ENCODE data around the gene FRY.

FRY gene

DNA sequence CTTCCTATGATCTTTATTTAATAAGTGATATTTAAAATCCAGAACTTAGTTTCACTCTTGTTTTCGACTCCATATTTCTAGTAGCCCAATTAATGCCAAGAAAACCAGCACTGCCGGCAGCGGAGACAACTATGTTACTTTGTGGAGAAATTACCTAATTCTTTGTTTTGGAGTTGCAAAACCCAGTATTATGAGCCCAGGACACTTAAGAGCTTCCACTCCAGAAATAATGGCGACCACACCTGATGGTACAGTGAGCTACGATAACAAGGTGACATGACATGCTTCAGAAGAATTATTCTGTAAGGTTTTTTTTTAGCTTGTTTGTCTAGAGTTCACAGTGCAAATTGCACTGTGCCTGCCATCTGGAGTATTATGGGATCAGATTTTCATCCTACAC is 147.2 kb downstream of the FRY start:
- TF ChIP-seq, protein P1, sequence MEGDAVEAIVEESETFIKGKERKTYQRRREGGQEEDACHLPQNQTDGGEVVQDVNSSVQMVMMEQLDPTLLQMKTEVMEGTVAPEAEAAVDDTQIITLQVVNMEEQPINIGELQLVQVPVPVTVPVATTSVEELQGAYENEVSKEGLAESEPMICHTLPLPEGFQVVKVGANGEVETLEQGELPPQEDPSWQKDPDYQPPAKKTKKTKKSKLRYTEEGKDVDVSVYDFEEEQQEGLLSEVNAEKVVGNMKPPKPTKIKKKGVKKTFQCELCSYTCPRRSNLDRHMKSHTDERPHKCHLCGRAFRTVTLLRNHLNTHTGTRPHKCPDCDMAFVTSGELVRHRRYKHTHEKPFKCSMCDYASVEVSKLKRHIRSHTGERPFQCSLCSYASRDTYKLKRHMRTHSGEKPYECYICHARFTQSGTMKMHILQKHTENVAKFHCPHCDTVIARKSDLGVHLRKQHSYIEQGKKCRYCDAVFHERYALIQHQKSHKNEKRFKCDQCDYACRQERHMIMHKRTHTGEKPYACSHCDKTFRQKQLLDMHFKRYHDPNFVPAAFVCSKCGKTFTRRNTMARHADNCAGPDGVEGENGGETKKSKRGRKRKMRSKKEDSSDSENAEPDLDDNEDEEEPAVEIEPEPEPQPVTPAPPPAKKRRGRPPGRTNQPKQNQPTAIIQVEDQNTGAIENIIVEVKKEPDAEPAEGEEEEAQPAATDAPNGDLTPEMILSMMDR (IDR thresholded peaks at IDR 0.05; ENCODE audit: insufficient read depth, low read depth, low read length, missing control alignments), result no peak
- H3K4me3 ChIP-seq (ENCODE audit: low read length), result no peak overlapping the region
- no peak for DNase-seq (ENCODE audit: low read depth)

DNA sequence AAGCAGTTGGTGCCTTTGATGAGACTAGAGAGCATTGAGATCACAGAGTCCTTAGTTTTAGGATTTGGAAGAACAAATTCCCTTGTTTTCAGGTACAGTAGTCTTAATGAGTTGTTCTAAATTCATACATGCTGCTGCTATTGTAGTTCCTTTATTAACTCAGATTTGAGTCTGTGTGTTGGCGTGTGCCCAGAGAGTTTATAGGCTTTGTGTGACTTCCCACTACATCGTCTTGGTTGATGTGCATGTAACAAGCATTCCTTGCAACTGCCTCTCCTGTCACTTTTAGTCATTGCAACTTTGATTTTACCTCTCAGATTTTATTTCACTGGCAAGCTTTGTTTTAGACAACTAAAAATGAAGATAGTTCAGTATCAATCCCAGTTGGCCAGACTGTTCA is 148.1 kb downstream of the FRY start:
- TF ChIP-seq, protein P1 (IDR thresholded peaks at IDR 0.05; ENCODE audit: insufficient read depth, low read depth, low read length, missing control alignments), result no peak
- DNase-seq (ENCODE audit: low read depth), result no peak
- no peak overlapping the region for H3K4me3 ChIP-seq (ENCODE audit: low read length)

DNA sequence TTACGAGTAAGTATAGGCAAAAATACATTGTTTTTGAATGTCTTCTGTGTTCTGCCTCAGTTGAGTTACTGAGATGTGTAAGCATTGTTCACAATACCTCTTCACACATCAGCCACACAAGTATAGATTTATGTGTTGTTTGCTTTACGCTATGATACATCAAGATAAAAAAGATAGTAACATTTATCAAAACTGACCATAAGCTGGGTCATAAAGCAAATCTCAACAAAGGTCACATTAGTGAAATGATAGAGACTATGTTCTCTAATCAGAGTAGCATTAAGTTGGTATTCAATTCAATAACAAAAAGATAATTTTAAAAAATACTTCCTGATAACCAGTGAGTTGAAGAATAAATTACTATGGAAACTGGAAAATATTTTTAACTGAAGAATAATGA is 156.1 kb downstream of the FRY start:
- TF ChIP-seq, protein P1 (IDR thresholded peaks at IDR 0.05; ENCODE audit: insufficient read depth, low read depth, low read length, missing control alignments), result no peak
- DNase-seq (ENCODE audit: low read depth), result no peak

DNA sequence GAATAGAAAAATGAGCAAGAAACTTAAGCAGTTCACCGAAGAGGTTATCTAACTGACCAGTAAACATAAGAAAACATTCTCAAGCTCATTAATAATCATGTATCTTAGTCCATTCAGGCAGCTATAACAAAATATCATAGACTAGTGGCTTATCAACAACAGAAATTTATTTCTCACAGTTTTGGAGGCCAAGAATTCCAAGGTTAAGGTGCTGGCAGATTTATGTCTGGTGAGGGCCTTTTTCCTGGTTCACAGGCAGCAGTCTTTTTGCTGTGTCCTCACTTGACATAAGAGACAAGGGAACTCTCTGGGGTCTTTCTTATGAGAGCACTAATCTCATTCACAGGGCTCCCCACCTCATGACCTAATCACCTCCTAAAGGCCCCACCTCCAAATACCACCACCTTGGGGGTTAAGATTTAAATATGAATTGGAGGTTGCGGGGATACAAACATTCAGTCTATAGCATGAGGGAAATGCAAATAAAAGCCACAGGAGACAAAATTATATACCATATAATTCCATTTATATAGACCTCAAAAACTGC is 160.0 kb downstream of the FRY start:
- TF ChIP-seq, protein P1 (IDR thresholded peaks at IDR 0.05; ENCODE audit: insufficient read depth, low read depth, low read length, missing control alignments), result no peak
- no peak overlapping the region for H3K4me3 ChIP-seq (ENCODE audit: low read length)
- DNase-seq (ENCODE audit: low read depth), result no peak

More for the DNA sequence above, 156.1 kb downstream of the FRY start:
- no peak overlapping the region for H3K4me3 ChIP-seq (ENCODE audit: low read length)

DNA sequence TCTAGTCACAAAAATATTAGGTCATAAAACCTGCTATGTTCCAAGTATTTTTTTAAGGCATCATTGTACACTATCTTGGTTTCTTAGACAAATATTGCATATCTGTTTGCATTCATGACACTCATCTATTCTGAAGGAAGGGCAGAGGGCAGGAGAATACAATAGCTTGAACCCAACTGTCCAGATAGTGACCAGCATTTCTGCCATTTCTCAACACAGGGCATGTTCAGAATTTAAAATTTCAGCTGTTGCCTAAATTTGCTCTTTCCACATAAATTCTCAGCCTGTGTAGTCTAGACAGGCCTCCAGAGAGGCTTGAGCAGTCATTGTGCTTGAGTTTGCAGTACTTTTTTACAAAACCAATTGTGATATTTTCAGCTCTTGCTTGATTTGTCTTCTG is 164.1 kb downstream of the FRY start:
- TF ChIP-seq, protein P1 (IDR thresholded peaks at IDR 0.05; ENCODE audit: insufficient read depth, low read depth, low read length, missing control alignments), result no peak
- DNase-seq (ENCODE audit: low read depth), result no peak
- no peak overlapping the region for H3K4me3 ChIP-seq (ENCODE audit: low read length)

DNA sequence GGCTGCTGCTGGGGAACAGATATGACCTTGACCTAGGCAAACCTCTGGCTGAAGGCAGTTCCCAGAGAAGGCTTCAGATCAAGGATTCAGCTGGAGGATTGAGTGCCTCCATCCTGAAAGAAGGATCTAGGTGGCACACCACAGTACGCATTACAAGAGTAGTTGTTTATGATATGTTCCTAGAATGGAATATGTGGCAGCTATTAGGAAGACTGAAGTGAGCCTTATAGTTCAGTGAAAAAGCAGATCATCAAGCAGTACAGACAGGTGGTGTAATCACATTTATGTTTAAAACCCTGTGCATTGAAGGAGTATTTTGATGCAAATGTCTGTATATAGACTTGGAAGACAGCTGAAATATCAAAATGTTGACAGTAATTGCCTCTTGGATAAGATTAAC is 167.6 kb downstream of the FRY start:
- H3K4me3 ChIP-seq (ENCODE audit: low read length), result no peak overlapping the region
- DNase-seq (ENCODE audit: low read depth), result no peak
- TF ChIP-seq, protein P1 (IDR thresholded peaks at IDR 0.05; ENCODE audit: insufficient read depth, low read depth, low read length, missing control alignments), result no peak

DNA sequence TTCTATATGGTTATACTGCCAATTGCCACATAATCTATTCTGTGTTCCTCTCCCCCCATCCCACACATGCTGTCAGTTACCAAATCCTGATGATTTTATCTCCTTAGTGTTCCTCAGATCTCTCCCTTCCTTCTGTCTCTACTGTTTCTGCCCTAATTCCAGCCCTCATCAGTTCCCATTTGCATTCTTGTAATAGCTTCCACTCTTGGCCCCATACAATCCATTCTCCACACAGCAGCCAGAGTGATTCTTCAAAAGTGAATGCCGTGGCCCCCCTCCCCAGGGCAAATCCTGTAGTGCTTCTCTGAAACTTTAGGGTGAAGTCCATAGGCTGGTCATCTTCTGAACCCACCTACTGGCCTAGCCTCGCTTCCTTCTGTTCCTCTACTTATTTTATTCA is 169.2 kb downstream of the FRY start:
- TF ChIP-seq, protein P1 (IDR thresholded peaks at IDR 0.05; ENCODE audit: insufficient read depth, low read depth, low read length, missing control alignments), result no peak
- DNase-seq (ENCODE audit: low read depth), result no peak
- H3K4me3 ChIP-seq (ENCODE audit: low read length), result no peak overlapping the region

All from epithelial cell of esophagus (primary cell).